Epithelial cell of prostate (primary cell): ENCODE results near the gene IRF3.

Experiments used
- DNase-seq: peaks from one replicate; pipeline ENCODE4 v3.0.0-alpha.2; 2011; ENCODE audit warnings: low read depth, low spot score
- H3K27ac ChIP-seq: fragments of 450-650 bp; 2 replicates; pipeline ENCODE4 v1.5.1; 2017; ENCODE audit warnings: mild to moderate bottlenecking

The IRF3 gene

GRCh38 chr19:49676136-49676783 lies 10.6 kb upstream of the IRF3 start:
- DNase-seq, result peak; percentile 71

GRCh38 chr19:49672131-49672919 lies 6.7 kb upstream of the IRF3 start:
- H3K27ac ChIP-seq, result no peak overlapping the region
- no peak for DNase-seq

More at GRCh38 chr19:49676136-49676783, 10.6 kb upstream of the IRF3 start:
- H3K27ac ChIP-seq, result peak overlapping the region; percentile 76

GRCh38 chr19:49669516-49669915 lies 3.9 kb upstream of the IRF3 start:
- no peak overlapping the region for H3K27ac ChIP-seq
- no peak for DNase-seq

- DNase-seq, result no peak
- H3K27ac ChIP-seq, result no peak overlapping the region
Observed at GRCh38 chr19:49667473-49667872, 1.8 kb upstream of the IRF3 start.

- H3K27ac ChIP-seq, result no peak overlapping the region
- no peak for DNase-seq
Observed at GRCh38 chr19:49666120-49666444, 425 bp upstream of the IRF3 start.

GRCh38 chr19:49665036-49665350 lies 664 bp downstream of the IRF3 start:
- no peak for DNase-seq

GRCh38 chr19:49664171-49665035 lies 1.3 kb downstream of the IRF3 start:
- H3K27ac ChIP-seq, result peak overlapping the region; percentile 91
- peak; percentile 83 for DNase-seq

More at GRCh38 chr19:49665036-49665350, 664 bp downstream of the IRF3 start:
- peak overlapping the region; percentile 91 for H3K27ac ChIP-seq

GRCh38 chr19:49663224-49663623 lies 2.4 kb downstream of the IRF3 start:
- no peak for DNase-seq
- no peak overlapping the region for H3K27ac ChIP-seq

GRCh38 chr19:49662011-49662410 lies 3.6 kb downstream of the IRF3 start:
- DNase-seq, result no peak
- no peak overlapping the region for H3K27ac ChIP-seq

GRCh38 chr19:49660338-49660961 lies 5.2 kb downstream of the IRF3 start:
- DNase-seq, result no peak
- no peak overlapping the region for H3K27ac ChIP-seq

- H3K27ac ChIP-seq, result no peak overlapping the region
- no peak for DNase-seq
Observed at GRCh38 chr19:49658566-49659442, 6.9 kb downstream of the IRF3 start.

- no peak overlapping the region for H3K27ac ChIP-seq
- DNase-seq, result no peak
Observed at GRCh38 chr19:49658139-49658517, 7.5 kb downstream of the IRF3 start.

- no peak for DNase-seq
- no peak overlapping the region for H3K27ac ChIP-seq
Observed at GRCh38 chr19:49657493-49658138, 8.0 kb downstream of the IRF3 start.

GRCh38 chr19:49656456-49657109 lies 9.1 kb downstream of the IRF3 start:
- no peak overlapping the region for H3K27ac ChIP-seq
- no peak for DNase-seq

GRCh38 chr19:49655570-49656455 lies 9.8 kb downstream of the IRF3 start:
- no peak for DNase-seq
- no peak overlapping the region for H3K27ac ChIP-seq

- DNase-seq, result no peak
- no peak overlapping the region for H3K27ac ChIP-seq
Observed at GRCh38 chr19:49654581-49654980, 11.1 kb downstream of the IRF3 start.

GRCh38 chr19:49653466-49653806 lies 12.2 kb downstream of the IRF3 start:
- no peak overlapping the region for H3K27ac ChIP-seq
- DNase-seq, result no peak
